ENCODE results near the gene GPANK1. TPM values are rescaled to one million over a fixed set of nuclear protein-coding genes. Genes with fewer than 3 reads are reported as not detected.
A peak's percentile ranks its signal among the peaks of the same experiment; 100 is the strongest.
"Not testable (repeated sequence)": the region's sequence is repeated elsewhere in the genome, so short reads cannot be mapped to it uniquely, and the experiment has no call there.

The GPANK1 gene
- 10 to 100 TPM; 25.2 to 33.9 (median 29.5) TPM for polyA plus RNA-seq (ENCODE audit: insufficient read length in 4 of 4)

- DNase-seq (ENCODE audit: low read depth in 4 of 4, low spot score in 2 of 4) = peak; percentile 86 to 94 (median 90)
These were observed at the start of gene GPANK1 for GRCh38 chr6:31664790-31665500. GPANK1 (minus strand) TSS chr6:31664997; CDS start chr6:31664478, 519 bp downstream.

- peak in 2 of 4 donors; percentile 37 to 45 for DNase-seq (ENCODE audit: low read depth in 4 of 4, low spot score in 2 of 4)
These were observed 49.3 kb upstream of the GPANK1 start for GRCh38 chr6:31713991-31714684.

GRCh38 chr6:31713465-31713864 is 48.7 kb upstream of the GPANK1 start:
- DNase-seq (ENCODE audit: low read depth in 4 of 4, low spot score in 2 of 4) = no peak

GRCh38 chr6:31712296-31712695 is 47.5 kb upstream of the GPANK1 start:
- no peak for DNase-seq (ENCODE audit: low read depth in 4 of 4, low spot score in 2 of 4)

- DNase-seq (ENCODE audit: low read depth in 4 of 4, low spot score in 2 of 4) = no peak
These were observed 46.4 kb upstream of the GPANK1 start for GRCh38 chr6:31711233-31711632.

- no peak for DNase-seq (ENCODE audit: low read depth in 4 of 4, low spot score in 2 of 4)
These were observed 45.9 kb upstream of the GPANK1 start for GRCh38 chr6:31710523-31711219.

- not testable (repeated sequence) for DNase-seq (ENCODE audit: low read depth in 4 of 4, low spot score in 2 of 4)
These were observed 44.4 kb upstream of the GPANK1 start for GRCh38 chr6:31709157-31709556.

GRCh38 chr6:31708224-31708623 is 43.4 kb upstream of the GPANK1 start:
- no peak for DNase-seq (ENCODE audit: low read depth in 4 of 4, low spot score in 2 of 4)

GRCh38 chr6:31707701-31708100 is 42.9 kb upstream of the GPANK1 start:
- no peak for DNase-seq (ENCODE audit: low read depth in 4 of 4, low spot score in 2 of 4)

GRCh38 chr6:31706599-31706998 is 41.8 kb upstream of the GPANK1 start, which contains the start of gene LY6G6F:
LY6G6F (plus strand) TSS chr6:31706866; CDS start chr6:31706907, 41 bp downstream.
- no peak for DNase-seq (ENCODE audit: low read depth in 4 of 4, low spot score in 2 of 4)

GRCh38 chr6:31705931-31706330 is 41.1 kb upstream of the GPANK1 start:
- DNase-seq (ENCODE audit: low read depth in 4 of 4, low spot score in 2 of 4) = no peak

GRCh38 chr6:31702819-31703716 is 38.3 kb upstream of the GPANK1 start, which contains the start of gene ABHD16A:
ABHD16A (minus strand) TSS chr6:31703324; CDS start chr6:31703281, 43 bp downstream.
- DNase-seq (ENCODE audit: low read depth in 4 of 4, low spot score in 2 of 4) = peak; percentile 91 to 98 (median 96)

GRCh38 chr6:31702405-31702818 is 37.6 kb upstream of the GPANK1 start:
- no peak for DNase-seq (ENCODE audit: low read depth in 4 of 4, low spot score in 2 of 4)

- no peak for DNase-seq (ENCODE audit: low read depth in 4 of 4, low spot score in 2 of 4)
These were observed 37.0 kb upstream of the GPANK1 start for GRCh38 chr6:31701666-31702404.

GRCh38 chr6:31700740-31701401 is 36.1 kb upstream of the GPANK1 start:
- no peak for DNase-seq (ENCODE audit: low read depth in 4 of 4, low spot score in 2 of 4)

- no peak for DNase-seq (ENCODE audit: low read depth in 4 of 4, low spot score in 2 of 4)
These were observed 32.8 kb upstream of the GPANK1 start for GRCh38 chr6:31697555-31697954.

GRCh38 chr6:31693535-31693934 is 28.7 kb upstream of the GPANK1 start:
- DNase-seq (ENCODE audit: low read depth in 4 of 4, low spot score in 2 of 4) = no peak

GRCh38 chr6:31692886-31693285 is 28.1 kb upstream of the GPANK1 start:
- no peak for DNase-seq (ENCODE audit: low read depth in 4 of 4, low spot score in 2 of 4)

GRCh38 chr6:31692353-31692752 is 27.6 kb upstream of the GPANK1 start:
- DNase-seq (ENCODE audit: low read depth in 4 of 4, low spot score in 2 of 4) = no peak
